H1 (cell line): ENCODE data around the gene NEO1. TPM values are rescaled to one million over a fixed set of nuclear protein-coding genes. Genes with fewer than 3 reads are reported as not detected.

Source experiments
- CHD1 ChIP-seq: IDR thresholded peaks from 2 replicates; pipeline ENCODE4 v1.6.1; 2012; ENCODE audit warnings: low read depth, low read length, improper control_type of control experiment
- KDM4A ChIP-seq: IDR thresholded peaks from one replicate; pipeline ENCODE4 v1.7.1; 2012; ENCODE audit warnings: low read depth, mild to moderate bottlenecking, moderate library complexity, low read length, inconsistent platforms; ENCODE audit not compliant: severe bottlenecking
- KDM5A ChIP-seq: fragments of 200-600 bp; IDR thresholded peaks from 2 replicates; pipeline ENCODE4 v1.7.1; 2012; ENCODE audit warnings: mild to moderate bottlenecking, low read length, inconsistent platforms, mixed read lengths
- RAD21 ChIP-seq, 2 experiments: IDR thresholded peaks in 1 of 2; conservative IDR thresholded peaks in 1 of 2; 2 replicates each; pipeline ENCODE4 v1.6.1; 2011; ENCODE audit warnings: low read depth in 2 of 2, low read length in 2 of 2, improper control_type of control experiment in 1 of 2, inconsistent platforms in 1 of 2, mild to moderate bottlenecking in 1 of 2, moderate library complexity in 1 of 2
- SIN3A ChIP-seq, 2 experiments: IDR thresholded peaks in 1 of 2; conservative IDR thresholded peaks in 1 of 2; 2 replicates each; pipeline ENCODE4 v1.6.1; 2011 to 2012; ENCODE audit warnings: low read length in 2 of 2, improper control_type of control experiment in 1 of 2, low read depth in 1 of 2, mild to moderate bottlenecking in 1 of 2
- polyA plus RNA-seq, 7 experiments: library from polyadenylated mRNA; depleted of rRNA in 3 of 7; stranded (reverse) in 5 of 7; unstranded in 2 of 7; fragments of >200 nt in 5 of 7; fragments of 200-250 nt in 2 of 7; gene quantifications; 1 replicate in 5 of 7; 2 replicates in 1 of 7; 4 replicates in 1 of 7; pipeline versions ENCODE4 v1.2.1 to v1.2.3, GENCODE V29; 2011 to 2013; ENCODE audit warnings: missing spikeins in 2 of 7, mixed read lengths in 2 of 7
- total RNA-seq: library from RNA; stranded (reverse); fragmentation: NEBNext Ultra II Directional; extraction: Animal tissue kit (Norgen Biotek cat#: 25700); gene quantifications from 2 replicates; pipeline ENCODE4 v1.2.1, GENCODE V29; 2021

Gene NEO1
- total and polyA plus RNA-seq, 2 of the 8 experiments (the other 6 are each of a cell fraction or from before 2014, with no cell fraction given): 36.0 to 51.0 TPM

DNA sequence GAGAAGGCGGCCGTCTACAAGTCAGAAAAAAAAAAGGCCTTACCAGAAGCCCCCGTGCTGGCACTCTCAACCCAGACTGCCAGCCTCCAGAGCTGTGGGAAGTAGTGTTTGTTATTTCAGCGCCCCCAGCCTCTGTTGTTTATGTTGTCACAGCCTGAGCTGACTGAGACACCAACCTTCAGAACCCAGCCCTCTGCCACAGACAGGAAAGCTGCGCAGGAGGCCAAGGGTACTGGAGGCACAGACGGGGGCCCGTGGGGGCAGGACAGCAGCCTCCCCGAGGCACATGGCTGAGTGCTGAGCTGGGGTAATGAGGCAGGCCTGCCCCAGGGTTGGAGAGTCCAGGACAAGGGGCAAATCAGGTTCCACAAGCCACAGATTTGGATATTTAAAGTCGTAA is 282.8 kb downstream of the NEO1 start (continued):
- no peak for TF ChIP-seq KDM5A
- TF ChIP-seq KDM4A: no peak
- TF ChIP-seq CHD1: no peak
- TF ChIP-seq SIN3A (conservative IDR thresholded peaks at IDR 0.05 in 1 of 2, IDR thresholded peaks at IDR 0.05 in 1 of 2; ENCODE audit: low read depth in 1 of 2, low read length in 2 of 2): no peak
- TF ChIP-seq RAD21 (IDR thresholded peaks at IDR 0.05 in 1 of 2, conservative IDR thresholded peaks at IDR 0.05 in 1 of 2; ENCODE audit: low read depth in 2 of 2, low read length in 2 of 2): no peak
